Gastrocnemius medialis (tissue), 4 donors: ENCODE results near the gene EPS8L2.

Source experiments
- POLR2A ChIP-seq, 2 donors: fragments of 450-650 bp; IDR thresholded peaks; one replicate each; pipeline ENCODE4 v1.6.1; 2017; ENCODE audit warnings: antibody characterized with exemption in 2 of 2, mild to moderate bottlenecking in 2 of 2, moderate library complexity in 2 of 2
- TF ChIP-seq, protein P1 (sequence below), 5 experiments: fragments of 450-650 bp in 3 of 5; fragments of 200-600 bp in 2 of 5; sonication (generic) in 2 of 5; IDR thresholded peaks in 4 of 5; conservative IDR thresholded peaks in 1 of 5; 1 replicate in 4 of 5; 2 replicates in 1 of 5; pipeline ENCODE4 v1.5.1; 2016 to 2019; ENCODE audit warnings: antibody characterized with exemption in 5 of 5, mild to moderate bottlenecking in 3 of 5, moderate library complexity in 3 of 5

DNA sequence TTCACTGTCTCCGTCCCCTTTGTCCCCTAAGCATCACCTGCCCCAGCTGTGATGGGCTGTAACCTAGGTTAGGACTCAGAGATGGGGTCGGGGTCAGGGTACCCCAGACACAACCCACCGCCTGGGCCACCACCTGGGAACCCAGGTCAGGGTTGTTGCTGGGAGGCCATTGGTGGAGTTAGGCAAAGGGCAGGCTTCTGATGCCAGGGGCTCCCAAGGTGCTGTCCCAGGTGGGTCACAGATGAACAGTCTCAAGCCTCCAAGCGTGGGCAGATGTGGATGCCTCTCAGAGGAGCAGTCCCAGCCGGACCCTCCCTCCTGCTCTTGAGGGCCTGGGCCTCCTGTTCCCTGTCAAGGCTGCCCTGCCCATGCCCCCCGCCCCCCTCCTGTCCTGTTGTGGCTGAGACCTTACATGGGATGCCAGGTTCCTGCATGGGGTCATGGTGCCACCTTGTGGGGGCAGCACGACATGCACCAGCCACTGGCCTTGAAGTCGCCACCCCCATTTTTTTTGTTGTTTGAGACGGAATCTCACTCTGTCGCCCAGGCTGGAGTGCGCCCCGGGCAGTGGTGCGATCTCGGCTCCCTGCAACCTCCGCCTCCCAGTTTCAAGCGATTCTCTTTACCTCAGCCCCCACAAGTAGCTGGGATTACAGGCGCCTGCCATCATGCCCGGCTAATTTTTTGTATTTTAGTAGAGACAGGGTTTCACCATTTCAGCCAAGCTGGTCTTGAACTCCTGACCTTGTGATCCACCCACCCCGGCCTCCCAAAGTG, 59.2 kb downstream of the EPS8L2 start:
- TF ChIP-seq, protein P1, sequence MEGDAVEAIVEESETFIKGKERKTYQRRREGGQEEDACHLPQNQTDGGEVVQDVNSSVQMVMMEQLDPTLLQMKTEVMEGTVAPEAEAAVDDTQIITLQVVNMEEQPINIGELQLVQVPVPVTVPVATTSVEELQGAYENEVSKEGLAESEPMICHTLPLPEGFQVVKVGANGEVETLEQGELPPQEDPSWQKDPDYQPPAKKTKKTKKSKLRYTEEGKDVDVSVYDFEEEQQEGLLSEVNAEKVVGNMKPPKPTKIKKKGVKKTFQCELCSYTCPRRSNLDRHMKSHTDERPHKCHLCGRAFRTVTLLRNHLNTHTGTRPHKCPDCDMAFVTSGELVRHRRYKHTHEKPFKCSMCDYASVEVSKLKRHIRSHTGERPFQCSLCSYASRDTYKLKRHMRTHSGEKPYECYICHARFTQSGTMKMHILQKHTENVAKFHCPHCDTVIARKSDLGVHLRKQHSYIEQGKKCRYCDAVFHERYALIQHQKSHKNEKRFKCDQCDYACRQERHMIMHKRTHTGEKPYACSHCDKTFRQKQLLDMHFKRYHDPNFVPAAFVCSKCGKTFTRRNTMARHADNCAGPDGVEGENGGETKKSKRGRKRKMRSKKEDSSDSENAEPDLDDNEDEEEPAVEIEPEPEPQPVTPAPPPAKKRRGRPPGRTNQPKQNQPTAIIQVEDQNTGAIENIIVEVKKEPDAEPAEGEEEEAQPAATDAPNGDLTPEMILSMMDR (IDR thresholded peaks at IDR 0.05 in 4 of 5, conservative IDR thresholded peaks at IDR 0.05 in 1 of 5) = peak; percentile 61 to 77 (median 65)
- TF ChIP-seq POLR2A (IDR thresholded peaks at IDR 0.05) = no peak
